HEK293 (cell line): Measurements from ENCODE around the gene TMC3.

Experiments used
- CTCF ChIA-PET: fragments of 350-600 bp; formaldehyde crosslinking; extraction: SDS; loops from one replicate; lab custom pipeline; 2021; ENCODE audit warnings: antibody characterized with exemption; lab: Yijun Ruan, JAX
- POLR2A ChIA-PET: fragments of 300-600 bp; formaldehyde crosslinking; extraction: SDS; loops from one replicate; lab custom pipeline; 2020; ENCODE audit warnings: antibody characterized with exemption, inconsistent platforms; lab: Yijun Ruan, JAX
- H3K27ac ChIP-seq: fragments of 200-500 bp; sonication (Bioruptor generic); 2 replicates; pipeline ENCODE4 v1.5.1; 2014; ENCODE audit warnings: low read depth, low read length, control low read depth, inconsistent platforms; ENCODE audit errors: extremely low read depth
- H3K36me3 ChIP-seq, 2 experiments: fragments of 200-500 bp in 1 of 2; sonication (Bioruptor generic) in 1 of 2; 1 replicate in 1 of 2; 2 replicates in 1 of 2; pipeline ENCODE4 v1.5.1; 2014 to 2017; ENCODE audit warnings: inconsistent platforms in 2 of 2, low read length in 2 of 2; ENCODE audit not compliant: control insufficient read depth in 2 of 2, insufficient read depth in 1 of 2
- H3K4me1 ChIP-seq: fragments of 200-500 bp; sonication (Bioruptor generic); 2 replicates; pipeline ENCODE4 v1.5.1; 2014; ENCODE audit warnings: mild to moderate bottlenecking, low read length, inconsistent platforms; ENCODE audit not compliant: control insufficient read depth, insufficient read depth
- H3K4me3 ChIP-seq: 2 replicates; pipeline ENCODE4 v1.5.1; 2011; ENCODE audit warnings: low read depth, mild to moderate bottlenecking, control low read depth, low read length, moderate library complexity
- H3K9me3 ChIP-seq: fragments of 200-500 bp; sonication (Bioruptor generic); 2 replicates; pipeline ENCODE4 v1.5.1; 2014; ENCODE audit warnings: low read depth, low read length, inconsistent platforms; ENCODE audit not compliant: control insufficient read depth, insufficient read depth
- BCL11B ChIP-seq: fragments of 450-650 bp; formaldehyde crosslinking; IDR thresholded peaks from 2 replicates; pipeline ENCODE4 v1.5.1; 2016; ENCODE audit warnings: low read depth, missing biosample characterization, missing genetic modification characterization
- KLF1 ChIP-seq: fragments of 450-650 bp; formaldehyde crosslinking; IDR thresholded peaks from 2 replicates; pipeline ENCODE4 v1.5.1; 2016; ENCODE audit warnings: missing biosample characterization, missing genetic modification characterization
- MYNN ChIP-seq: fragments of 450-650 bp; formaldehyde crosslinking; IDR thresholded peaks from 2 replicates; pipeline ENCODE4 v1.5.1; 2016; ENCODE audit warnings: missing biosample characterization, missing genetic modification characterization, borderline replicate concordance
- RBAK ChIP-seq: fragments of 450-650 bp; formaldehyde crosslinking; IDR thresholded peaks from 2 replicates; pipeline ENCODE4 v1.5.1; 2016; ENCODE audit warnings: missing biosample characterization, missing genetic modification characterization
- YY2 ChIP-seq: fragments of 450-650 bp; formaldehyde crosslinking; IDR thresholded peaks from 2 replicates; pipeline ENCODE4 v1.5.1; 2016; ENCODE audit warnings: missing biosample characterization, missing genetic modification characterization
- ZBTB8A ChIP-seq: fragments of 450-650 bp; formaldehyde crosslinking; IDR thresholded peaks from 2 replicates; pipeline ENCODE4 v1.5.1; 2016; ENCODE audit warnings: missing biosample characterization, missing genetic modification characterization
- ZFHX2 ChIP-seq: fragments of 450-650 bp; formaldehyde crosslinking; conservative IDR thresholded peaks from 2 replicates; pipeline ENCODE4 v1.5.1; 2016; ENCODE audit warnings: missing biosample characterization, missing genetic modification characterization
- ZNF10 ChIP-seq: fragments of 450-650 bp; formaldehyde crosslinking; IDR thresholded peaks from 2 replicates; pipeline ENCODE4 v1.5.1; 2017; ENCODE audit warnings: missing biosample characterization, missing genetic modification characterization
- ZNF133 ChIP-seq: fragments of 450-650 bp; formaldehyde crosslinking; IDR thresholded peaks from 2 replicates; pipeline ENCODE4 v1.5.1; 2016; ENCODE audit warnings: missing biosample characterization, missing genetic modification characterization
- ZNF174 ChIP-seq: fragments of 450-650 bp; formaldehyde crosslinking; IDR thresholded peaks from 2 replicates; pipeline ENCODE4 v1.5.0; 2017; ENCODE audit warnings: missing biosample characterization, mild to moderate bottlenecking, missing genetic modification characterization
- ZNF266 ChIP-seq: fragments of 450-650 bp; formaldehyde crosslinking; IDR thresholded peaks from 2 replicates; pipeline ENCODE4 v1.5.1; 2016; ENCODE audit warnings: missing biosample characterization, missing genetic modification characterization, low read depth
- ZNF350 ChIP-seq: fragments of 450-650 bp; formaldehyde crosslinking; IDR thresholded peaks from 2 replicates; pipeline ENCODE4 v1.5.0; 2017; ENCODE audit warnings: missing biosample characterization, mild to moderate bottlenecking, missing genetic modification characterization
- ZNF501 ChIP-seq: fragments of 450-650 bp; formaldehyde crosslinking; IDR thresholded peaks from 2 replicates; pipeline ENCODE4 v1.5.1; 2016; ENCODE audit warnings: missing biosample characterization, missing genetic modification characterization
- ZNF544 ChIP-seq: fragments of 450-650 bp; formaldehyde crosslinking; IDR thresholded peaks from 2 replicates; pipeline ENCODE4 v1.5.0; 2017; ENCODE audit warnings: missing biosample characterization, missing genetic modification characterization
- ZNF560 ChIP-seq: fragments of 450-650 bp; formaldehyde crosslinking; IDR thresholded peaks from 2 replicates; pipeline ENCODE4 v1.5.1; 2017; ENCODE audit warnings: missing biosample characterization, missing genetic modification characterization, borderline replicate concordance
- ZNF626 ChIP-seq: fragments of 450-650 bp; sonication (Bioruptor Pico); formaldehyde crosslinking; IDR thresholded peaks from 2 replicates; pipeline ENCODE4 v1.5.1; 2018; ENCODE audit warnings: missing biosample characterization, missing genetic modification characterization, inconsistent platforms
- ZSCAN16 ChIP-seq: fragments of 450-650 bp; formaldehyde crosslinking; IDR thresholded peaks from 2 replicates; pipeline ENCODE4 v1.5.1; 2016; ENCODE audit warnings: missing biosample characterization, missing genetic modification characterization
- ZSCAN18 ChIP-seq: fragments of 450-650 bp; formaldehyde crosslinking; IDR thresholded peaks from 2 replicates; pipeline ENCODE4 v1.5.1; 2016; ENCODE audit warnings: missing biosample characterization, missing genetic modification characterization
- TF ChIP-seq, protein P1 (sequence below): fragments of 450-650 bp; formaldehyde crosslinking; IDR thresholded peaks from 2 replicates; pipeline ENCODE4 v1.5.1; 2016; ENCODE audit warnings: missing biosample characterization, missing genetic modification characterization, low read depth

TMC3 gene

DNA sequence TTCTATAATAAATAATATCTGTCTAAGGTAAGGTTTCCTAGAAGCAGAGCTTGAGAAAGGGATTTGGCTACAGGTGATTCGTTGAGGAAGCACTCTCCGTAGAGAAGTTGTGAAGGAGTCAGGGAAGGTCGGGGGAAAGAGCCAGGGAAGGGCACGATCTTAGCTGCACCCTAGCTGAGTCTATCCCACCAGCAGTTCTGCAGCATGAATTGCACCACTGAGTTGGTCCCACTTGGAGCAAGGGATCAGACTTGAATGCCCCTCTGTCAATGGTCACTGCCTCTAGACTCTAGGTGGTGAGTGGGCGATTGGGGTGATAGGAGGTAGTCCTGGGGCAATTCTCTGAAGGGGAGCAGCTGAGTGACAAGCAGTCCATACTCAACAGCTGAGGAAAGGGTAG is 13.5 kb downstream of the TMC3 start:
- TF ChIP-seq ZNF350 (no peak), ZSCAN18 (tag by site-specific recombination) (no peak), YY2 (tag by site-specific recombination) (no peak), KLF1 (tag by site-specific recombination) (no peak), ZSCAN16 (tag by site-specific recombination) (no peak)
- no peaks in the 10 kb centered on the region for H3K36me3 ChIP-seq
- H3K4me1 ChIP-seq = 0 out of 2 replicates have a peak, but pooled peaks cover 3% of the 10 kb centered on the region
- H3K27ac ChIP-seq = no peak overlapping the region
- CTCF ChIA-PET = interaction anchor here (0.6 to 1.5 kb wide), 2 partner anchors 40 to 83 kb away, joined by 3 to 5 read pairs; no protein-coding TSS in a partner anchor
- no peaks in the 10 kb centered on the region for H3K9me3 ChIP-seq
- POLR2A ChIA-PET = no interaction called here
- H3K4me3 ChIP-seq = no peak overlapping the region

GRCh38 chr15:81358248-81358647 is 15.8 kb downstream of the TMC3 start:
- Histone ChIP-seq H3K9me3 (no peaks in the 10 kb centered on the region), H3K27ac (no peak overlapping the region), H3K4me1 (0 out of 2 replicates have a peak, but pooled peaks cover 3% of the 10 kb centered on the region), H3K36me3 (no peaks in the 10 kb centered on the region), H3K4me3 (no peak overlapping the region)
- ChIA-PET POLR2A (no interaction called here), CTCF (interaction anchor here (0.6 to 1.9 kb wide), 2 partner anchors 84 to 261 kb away, joined by 3 to 6 read pairs; no protein-coding TSS in a partner anchor)
- TF ChIP-seq ZBTB8A (tag by site-specific recombination) = no peak
- TF ChIP-seq RBAK = no peak
- no peak for TF ChIP-seq ZNF174 (tag by site-specific recombination)
- TF ChIP-seq ZNF10 (tag by site-specific recombination) = no peak
- TF ChIP-seq MYNN (tag by site-specific recombination) = no peak
- no peak for TF ChIP-seq ZNF501
- TF ChIP-seq ZNF266 = no peak
- no peak for TF ChIP-seq ZNF560 (tag by site-specific recombination)
- no peak for TF ChIP-seq BCL11B
- TF ChIP-seq, protein P1, sequence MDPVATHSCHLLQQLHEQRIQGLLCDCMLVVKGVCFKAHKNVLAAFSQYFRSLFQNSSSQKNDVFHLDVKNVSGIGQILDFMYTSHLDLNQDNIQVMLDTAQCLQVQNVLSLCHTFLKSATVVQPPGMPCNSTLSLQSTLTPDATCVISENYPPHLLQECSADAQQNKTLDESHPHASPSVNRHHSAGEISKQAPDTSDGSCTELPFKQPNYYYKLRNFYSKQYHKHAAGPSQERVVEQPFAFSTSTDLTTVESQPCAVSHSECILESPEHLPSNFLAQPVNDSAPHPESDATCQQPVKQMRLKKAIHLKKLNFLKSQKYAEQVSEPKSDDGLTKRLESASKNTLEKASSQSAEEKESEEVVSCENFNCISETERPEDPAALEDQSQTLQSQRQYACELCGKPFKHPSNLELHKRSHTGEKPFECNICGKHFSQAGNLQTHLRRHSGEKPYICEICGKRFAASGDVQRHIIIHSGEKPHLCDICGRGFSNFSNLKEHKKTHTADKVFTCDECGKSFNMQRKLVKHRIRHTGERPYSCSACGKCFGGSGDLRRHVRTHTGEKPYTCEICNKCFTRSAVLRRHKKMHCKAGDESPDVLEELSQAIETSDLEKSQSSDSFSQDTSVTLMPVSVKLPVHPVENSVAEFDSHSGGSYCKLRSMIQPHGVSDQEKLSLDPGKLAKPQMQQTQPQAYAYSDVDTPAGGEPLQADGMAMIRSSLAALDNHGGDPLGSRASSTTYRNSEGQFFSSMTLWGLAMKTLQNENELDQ (tag by site-specific recombination) = no peak
- no peak for TF ChIP-seq ZNF626
- no peak for TF ChIP-seq ZNF133 (tag by site-specific recombination)
- no peak for TF ChIP-seq ZNF544 (tag by site-specific recombination)

DNA sequence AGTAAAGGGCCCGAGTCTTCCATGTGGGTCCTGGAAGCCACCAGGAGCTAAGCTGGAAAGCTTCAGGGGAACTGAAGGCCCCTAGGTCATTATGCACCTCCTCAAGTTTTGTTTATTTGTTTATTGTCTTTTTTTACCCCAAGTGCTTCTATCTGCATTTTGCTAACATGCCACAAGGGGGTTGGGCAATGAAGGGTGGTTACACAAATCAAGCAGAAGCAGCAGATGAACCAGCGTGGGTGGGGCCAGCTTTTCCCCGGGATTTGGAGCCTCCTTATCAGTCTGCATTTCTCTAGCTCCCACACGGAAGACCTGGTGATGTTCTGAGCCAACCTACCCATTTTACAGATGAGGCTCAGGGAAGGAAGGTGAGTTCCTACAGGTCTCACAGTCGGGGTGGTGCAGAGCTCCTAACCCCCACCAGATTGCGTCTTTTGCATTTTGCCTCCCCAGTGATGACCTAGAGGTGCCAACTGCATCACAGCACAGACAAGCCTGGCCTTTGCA is 16.8 kb downstream of the TMC3 start:
- CTCF ChIA-PET = interaction anchor here (0.7 to 1.9 kb wide), 5 partner anchors 16 to 256 kb away, joined by 3 to 6 read pairs (median 3); no protein-coding TSS in a partner anchor
- TF ChIP-seq ZNF266 = no peak
- TF ChIP-seq ZNF350 = 0 out of 2 replicates have a peak, but pooled peaks have one; percentile 24
- 0 out of 2 replicates have a peak, but pooled peaks have one; percentile 11 for TF ChIP-seq ZFHX2
- Histone ChIP-seq H3K27ac (no peak overlapping the region), H3K9me3 (no peaks in the 10 kb centered on the region), H3K36me3 (no peaks in the 10 kb centered on the region), H3K4me3 (no peak overlapping the region), H3K4me1 (0 out of 2 replicates have a peak, but pooled peaks cover 3% of the 10 kb centered on the region)
- POLR2A ChIA-PET = no interaction called here
